K562 (cell line): Measurements from ENCODE around the gene LRRC4. TPM values are rescaled to one million over a fixed set of nuclear protein-coding genes. Genes with fewer than 3 reads are reported as not detected.

Experiments
- ATAC-seq: fragments of 200-7000 bp; cut with Tn5 transposase; 3 replicates; pipeline ENCODE4 v1.9.1; 2020; ENCODE audit warnings: moderate library complexity
- BruUV-seq: library from RNA; stranded (reverse); fragments of 400-500 nt; replicated peaks from 2 replicates; lab custom pipeline; 2021; lab: Mats Ljungman, UMichigan
- CTCF ChIA-PET: fragments of 300-600 bp; formaldehyde crosslinking; extraction: SDS; loops from one replicate; lab custom pipeline; 2021; ENCODE audit warnings: low intra/inter-chr PET ratio; lab: Yijun Ruan, JAX
- POLR2A ChIA-PET: fragments of 300-600, 350-650 bp; sonication (Branson Sonifier 250); formaldehyde crosslinking; extraction: SDS; loops from one replicate; lab custom pipeline; 2021; ENCODE audit warnings: antibody characterized with exemption, inconsistent platforms; lab: Yijun Ruan, JAX
- DNase-seq, 4 experiments: peaks; one replicate each; pipeline versions ENCODE4 v3.0.0 to v3.0.0-alpha.2; 2011 to 2018; ENCODE audit warnings: low spot score in 3 of 4, mixed read lengths in 3 of 4; ENCODE audit errors: extremely low read depth in 1 of 4
- FAIRE-seq: peaks from 2 replicates; lab custom pipeline; 2011; peaks lifted over from hg19 to GRCh38; lab: Jason Lieb, UNC
- H2AFZ ChIP-seq: 2 replicates; pipeline ENCODE4 v1.6.0; 2011; ENCODE audit warnings: low read depth, low read length, control low read depth, inconsistent platforms
- H3K27ac ChIP-seq: fragments of 200-600 bp; 3 replicates; pipeline ENCODE4 v1.8.0; 2011; ENCODE audit warnings: low read depth, mild to moderate bottlenecking, control low read depth, inconsistent platforms, low read length, moderate library complexity, mixed read lengths; ENCODE audit errors: extremely low read depth
- H3K27me3 ChIP-seq, 2 experiments: fragments of 300-600 bp in 1 of 2; 2 replicates in 1 of 2; 3 replicates in 1 of 2; pipeline versions ENCODE4 v1.6.0 to v1.8.0; 2011; ENCODE audit warnings: inconsistent platforms in 2 of 2, low read length in 2 of 2, mild to moderate bottlenecking in 1 of 2, mixed read lengths in 1 of 2, moderate library complexity in 1 of 2; ENCODE audit not compliant: control insufficient read depth in 2 of 2, insufficient read depth in 2 of 2
- H3K36me3 ChIP-seq: fragments of 300-600 bp; 3 replicates; pipeline ENCODE4 v1.8.0; 2011; ENCODE audit warnings: mild to moderate bottlenecking, low read length, inconsistent platforms; ENCODE audit not compliant: control insufficient read depth, insufficient read depth
- H3K4me1 ChIP-seq, 2 experiments: fragments of 200-600 bp in 1 of 2; replicated peaks in 1 of 2; 2 replicates in 1 of 2; 3 replicates in 1 of 2; pipeline versions ENCODE4 v1.5.1 to v1.8.0; 2011; ENCODE audit warnings: inconsistent platforms in 2 of 2, low read length in 2 of 2, mild to moderate bottlenecking in 1 of 2, mixed read lengths in 1 of 2, moderate library complexity in 1 of 2; ENCODE audit not compliant: control insufficient read depth in 2 of 2, insufficient read depth in 2 of 2
- H3K4me2 ChIP-seq: 2 replicates; pipeline ENCODE4 v1.6.1; 2011; ENCODE audit warnings: low read length, control low read depth, inconsistent platforms, mixed read lengths; ENCODE audit not compliant: insufficient read depth
- H3K4me3 ChIP-seq: fragments of 200-600 bp; sonication (generic), shearing (Covaris generic); 2 replicates; pipeline ENCODE4 v1.5.1; 2016; ENCODE audit warnings: control low read depth, inconsistent platforms
- H3K79me2 ChIP-seq: fragments of 200-600 bp; 3 replicates; pipeline ENCODE4 v1.8.0; 2011; ENCODE audit warnings: low read length, inconsistent platforms; ENCODE audit not compliant: control insufficient read depth, insufficient read depth
- H3K9ac ChIP-seq, 2 experiments: 2 replicates each; pipeline versions ENCODE4 v1.6.0 to v1.6.1; 2011; ENCODE audit warnings: low read depth in 2 of 2, low read length in 2 of 2, control low read depth in 1 of 2, inconsistent platforms in 1 of 2, mild to moderate bottlenecking in 1 of 2, mixed read lengths in 1 of 2; ENCODE audit not compliant: insufficient read depth in 1 of 2
- H3K9me1 ChIP-seq: one replicate; pipeline ENCODE4 v1.6.0; 2011; ENCODE audit warnings: inconsistent platforms, mild to moderate bottlenecking, low read length, moderate library complexity; ENCODE audit not compliant: control insufficient read depth, insufficient read depth
- H3K9me3 ChIP-seq: replicated peaks from 2 replicates; pipeline ENCODE4 v1.5.1; 2011; ENCODE audit warnings: low read depth, low read length, inconsistent platforms; ENCODE audit not compliant: control insufficient read depth, insufficient read depth
- H4K20me1 ChIP-seq: replicated peaks from 2 replicates; pipeline ENCODE4 v1.6.1; 2011; ENCODE audit warnings: low read length, inconsistent platforms, mixed read lengths; ENCODE audit not compliant: control insufficient read depth, insufficient read depth
- HNRNPLL ChIP-seq: fragments of 200-400 bp; formaldehyde crosslinking; IDR thresholded peaks from 2 replicates; pipeline ENCODE4 v1.6.1; 2017; ENCODE audit warnings: low read length, low read depth, mild to moderate bottlenecking; ENCODE audit not compliant: poor library complexity, severe bottlenecking
- WHSC1 ChIP-seq: IDR thresholded peaks from one replicate; pipeline ENCODE4 v1.6.1; 2012; ENCODE audit warnings: low read length, control low read depth, inconsistent platforms
- ZNF224 ChIP-seq: sonication (generic); formaldehyde crosslinking; IDR thresholded peaks from 2 replicates; pipeline ENCODE4 v1.8.0; 2022; ENCODE audit warnings: mild to moderate bottlenecking, missing genetic modification reagents
- WGBS: fragments of 100-300 bp; shearing (Covaris generic); methylation state at CpG from one replicate; pipeline ENCODE4 v1.1.6; 2016; ENCODE audit warnings: low coverage, mixed read lengths; ENCODE audit not compliant: insufficient coverage; ENCODE audit errors: missing lambda C conversion rate; 5-methylcytosine and 5-hydroxymethylcytosine counted together
- in situ Hi-C: fragments of 300-500 bp; cut with MboI; formaldehyde crosslinking; loops from 4 replicates; pipeline ENCODE4 v1.15.0; 2018; ENCODE audit warnings: inconsistent platforms, mixed read lengths
- intact Hi-C: fragments of 100-400 bp; cut with micrococcal nuclease; formaldehyde crosslinking; loops from 2 replicates; pipeline ENCODE4 v1.14.2; 2022
- polyA plus RNA-seq, 8 experiments: library from polyadenylated mRNA; depleted of rRNA in 4 of 8; stranded (reverse) in 5 of 8; unstranded in 3 of 8; fragments of >200 nt; fragmentation: Nextera tagmentation in 2 of 8; fragmentation: Illumina TruSeq in 1 of 8; extraction: Ambion mirVana in 2 of 8; extraction: Trizol in 1 of 8; gene quantifications; 2 replicates each; pipeline versions ENCODE4 v1.2.1 to v1.2.3, GENCODE V29; 2011 to 2014; ENCODE audit warnings: inconsistent platforms in 1 of 8, missing spikeins in 1 of 8
- total RNA-seq, 7 experiments: library from RNA; depleted of rRNA in 6 of 7; stranded (reverse); fragments of >200 nt in 6 of 7; fragmentation: Illumina TruSeq in 2 of 7; extraction: Trizol in 2 of 7; gene quantifications; 2 replicates each; pipeline versions ENCODE4 v1.2.1 to v1.2.3, GENCODE V29; 2011 to 2021; ENCODE audit warnings: low replicate concordance in 1 of 7
- TF ChIP-seq, protein P1 (sequence below), 3 experiments: IDR thresholded peaks in 2 of 3; conservative IDR thresholded peaks in 1 of 3; 2 replicates each; pipeline ENCODE4 v1.5.1; 2011 to 2012; ENCODE audit warnings: low read length in 3 of 3, mild to moderate bottlenecking in 3 of 3, control low read depth in 2 of 3, improper control_type of control experiment in 1 of 3, inconsistent platforms in 1 of 3, low read depth in 1 of 3, mixed read lengths in 1 of 3, moderate library complexity in 1 of 3; ENCODE audit not compliant: insufficient read depth in 2 of 3
- TF ChIP-seq, protein P2 (sequence below), 2 experiments: IDR thresholded peaks; 2 replicates each; pipeline ENCODE4 v1.6.1; 2011; ENCODE audit warnings: borderline replicate concordance in 1 of 2, control low read depth in 1 of 2, low read depth in 1 of 2, low read length in 1 of 2, mild to moderate bottlenecking in 1 of 2, mixed read lengths in 1 of 2, moderate library complexity in 1 of 2; ENCODE audit not compliant: insufficient read depth in 1 of 2, insufficient read length in 1 of 2, poor library complexity in 1 of 2, severe bottlenecking in 1 of 2; ENCODE audit errors: extremely low read depth in 1 of 2
- TF ChIP-seq, protein P3 (sequence below): fragments of 250-450 bp; sonication (Bioruptor Pico); IDR thresholded peaks from 2 replicates; pipeline ENCODE4 v1.5.0; 2020; ENCODE audit warnings: mild to moderate bottlenecking

The LRRC4 gene
- total and polyA plus RNA-seq, 9 of the 15 experiments (the other 6 are each of a cell fraction or from before 2014, with no cell fraction given) = 0.04 to 0.11 TPM; not detected in 7

DNA sequence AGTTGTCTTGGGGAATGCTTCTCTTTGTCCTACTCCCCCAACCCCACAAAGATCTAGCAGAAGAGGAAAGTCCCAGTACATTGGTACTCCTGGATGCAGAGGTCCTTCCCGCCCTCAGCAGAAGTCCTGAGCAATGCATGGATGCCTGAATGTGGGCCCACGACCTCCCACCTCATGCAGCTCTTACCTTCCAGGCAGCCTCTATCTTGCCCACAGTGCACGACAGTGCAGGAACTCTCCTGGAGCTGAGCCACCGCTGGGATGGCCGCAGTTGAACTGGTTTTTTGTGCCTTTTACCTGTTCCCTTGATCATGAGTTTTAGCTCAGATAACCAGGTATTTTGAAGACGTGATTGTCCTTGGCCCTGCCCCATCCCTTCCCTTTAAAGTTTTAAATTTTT, 37.9 kb downstream of the LRRC4 start:
- no TSS peak for BruUV-seq
- in situ Hi-C loops = no loop called here
- WGBS = 62% methylated on average over 6 of the region's 6 CpGs
- peaks cover 33 to 49% of the 10 kb centered on the region in 2 experiments; a peak in 4 of 5 replicates for H3K4me1 ChIP-seq
- no peaks in the 10 kb centered on the region for H3K9me3 ChIP-seq
- FAIRE-seq (no peak), ATAC-seq (peak; percentile 5; the same call in 1 of the 3 replicates), DNase-seq (no peak)
- TF ChIP-seq ZNF224 (CRISPR knock-in tag) (no peak), HNRNPLL (no peak), WHSC1 (peak; percentile 46)
- TF ChIP-seq, protein P1, sequence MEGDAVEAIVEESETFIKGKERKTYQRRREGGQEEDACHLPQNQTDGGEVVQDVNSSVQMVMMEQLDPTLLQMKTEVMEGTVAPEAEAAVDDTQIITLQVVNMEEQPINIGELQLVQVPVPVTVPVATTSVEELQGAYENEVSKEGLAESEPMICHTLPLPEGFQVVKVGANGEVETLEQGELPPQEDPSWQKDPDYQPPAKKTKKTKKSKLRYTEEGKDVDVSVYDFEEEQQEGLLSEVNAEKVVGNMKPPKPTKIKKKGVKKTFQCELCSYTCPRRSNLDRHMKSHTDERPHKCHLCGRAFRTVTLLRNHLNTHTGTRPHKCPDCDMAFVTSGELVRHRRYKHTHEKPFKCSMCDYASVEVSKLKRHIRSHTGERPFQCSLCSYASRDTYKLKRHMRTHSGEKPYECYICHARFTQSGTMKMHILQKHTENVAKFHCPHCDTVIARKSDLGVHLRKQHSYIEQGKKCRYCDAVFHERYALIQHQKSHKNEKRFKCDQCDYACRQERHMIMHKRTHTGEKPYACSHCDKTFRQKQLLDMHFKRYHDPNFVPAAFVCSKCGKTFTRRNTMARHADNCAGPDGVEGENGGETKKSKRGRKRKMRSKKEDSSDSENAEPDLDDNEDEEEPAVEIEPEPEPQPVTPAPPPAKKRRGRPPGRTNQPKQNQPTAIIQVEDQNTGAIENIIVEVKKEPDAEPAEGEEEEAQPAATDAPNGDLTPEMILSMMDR (IDR thresholded peaks at IDR 0.05 in 2 of 3, conservative IDR thresholded peaks at IDR 0.05 in 1 of 3; ENCODE audit: insufficient read depth in 2 of 3, low read depth in 1 of 3, low read length in 3 of 3) = no peak
- TF ChIP-seq, protein P2, sequence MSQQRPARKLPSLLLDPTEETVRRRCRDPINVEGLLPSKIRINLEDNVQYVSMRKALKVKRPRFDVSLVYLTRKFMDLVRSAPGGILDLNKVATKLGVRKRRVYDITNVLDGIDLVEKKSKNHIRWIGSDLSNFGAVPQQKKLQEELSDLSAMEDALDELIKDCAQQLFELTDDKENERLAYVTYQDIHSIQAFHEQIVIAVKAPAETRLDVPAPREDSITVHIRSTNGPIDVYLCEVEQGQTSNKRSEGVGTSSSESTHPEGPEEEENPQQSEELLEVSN (IDR thresholded peaks at IDR 0.05; ENCODE audit: borderline replicate concordance in 1 of 2, extremely low read depth in 1 of 2, insufficient read depth in 1 of 2, insufficient read length in 1 of 2, low read depth in 1 of 2, low read length in 1 of 2, poor library complexity in 1 of 2, severe bottlenecking in 1 of 2) = peak in 1 of 2 experiments; percentile 11
- TF ChIP-seq, protein P3, sequence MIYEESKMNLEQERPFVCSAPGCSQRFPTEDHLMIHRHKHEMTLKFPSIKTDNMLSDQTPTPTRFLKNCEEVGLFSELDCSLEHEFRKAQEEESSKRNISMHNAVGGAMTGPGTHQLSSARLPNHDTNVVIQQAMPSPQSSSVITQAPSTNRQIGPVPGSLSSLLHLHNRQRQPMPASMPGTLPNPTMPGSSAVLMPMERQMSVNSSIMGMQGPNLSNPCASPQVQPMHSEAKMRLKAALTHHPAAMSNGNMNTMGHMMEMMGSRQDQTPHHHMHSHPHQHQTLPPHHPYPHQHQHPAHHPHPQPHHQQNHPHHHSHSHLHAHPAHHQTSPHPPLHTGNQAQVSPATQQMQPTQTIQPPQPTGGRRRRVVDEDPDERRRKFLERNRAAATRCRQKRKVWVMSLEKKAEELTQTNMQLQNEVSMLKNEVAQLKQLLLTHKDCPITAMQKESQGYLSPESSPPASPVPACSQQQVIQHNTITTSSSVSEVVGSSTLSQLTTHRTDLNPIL (CRISPR knock-in tag) = no peak
- peaks cover 18% of the 10 kb centered on the region; the same call in 1 of the 3 replicates for H3K79me2 ChIP-seq
- peak overlapping the region in 1 of 2 experiments; percentile 39; a peak in 1 of 4 replicates for H3K9ac ChIP-seq
- H2AFZ ChIP-seq = no peak overlapping the region
- peaks cover 80% of the 10 kb centered on the region for H3K36me3 ChIP-seq
- ChIA-PET POLR2A (interaction anchor here (0.8 to 2.2 kb wide), 4 partner anchors 9 to 404 kb away, joined by 3 to 13 read pairs (median 5); no protein-coding TSS in a partner anchor), CTCF (no interaction called here)
- H3K4me2 ChIP-seq = no peak overlapping the region; the same call in 1 of the 2 replicates
- H3K27ac ChIP-seq = no peak overlapping the region; the same call in 2 of the 3 replicates
- no peaks in the 10 kb centered on the region for H3K27me3 ChIP-seq
- intact Hi-C loops = no loop called here
- H3K9me1 ChIP-seq = peaks cover 7% of the 10 kb centered on the region
- peaks cover 11% of the 10 kb centered on the region; the same call in 1 of the 2 replicates for H4K20me1 ChIP-seq
- no peak overlapping the region for H3K4me3 ChIP-seq
